ENCODE data around the gene PHACTR2. TPM values are rescaled to one million over a fixed set of nuclear protein-coding genes. Genes with fewer than 3 reads are reported as not detected.

Gene PHACTR2
- total RNA-seq, 1 donor from 2014 or later: 110 TPM

DNA sequence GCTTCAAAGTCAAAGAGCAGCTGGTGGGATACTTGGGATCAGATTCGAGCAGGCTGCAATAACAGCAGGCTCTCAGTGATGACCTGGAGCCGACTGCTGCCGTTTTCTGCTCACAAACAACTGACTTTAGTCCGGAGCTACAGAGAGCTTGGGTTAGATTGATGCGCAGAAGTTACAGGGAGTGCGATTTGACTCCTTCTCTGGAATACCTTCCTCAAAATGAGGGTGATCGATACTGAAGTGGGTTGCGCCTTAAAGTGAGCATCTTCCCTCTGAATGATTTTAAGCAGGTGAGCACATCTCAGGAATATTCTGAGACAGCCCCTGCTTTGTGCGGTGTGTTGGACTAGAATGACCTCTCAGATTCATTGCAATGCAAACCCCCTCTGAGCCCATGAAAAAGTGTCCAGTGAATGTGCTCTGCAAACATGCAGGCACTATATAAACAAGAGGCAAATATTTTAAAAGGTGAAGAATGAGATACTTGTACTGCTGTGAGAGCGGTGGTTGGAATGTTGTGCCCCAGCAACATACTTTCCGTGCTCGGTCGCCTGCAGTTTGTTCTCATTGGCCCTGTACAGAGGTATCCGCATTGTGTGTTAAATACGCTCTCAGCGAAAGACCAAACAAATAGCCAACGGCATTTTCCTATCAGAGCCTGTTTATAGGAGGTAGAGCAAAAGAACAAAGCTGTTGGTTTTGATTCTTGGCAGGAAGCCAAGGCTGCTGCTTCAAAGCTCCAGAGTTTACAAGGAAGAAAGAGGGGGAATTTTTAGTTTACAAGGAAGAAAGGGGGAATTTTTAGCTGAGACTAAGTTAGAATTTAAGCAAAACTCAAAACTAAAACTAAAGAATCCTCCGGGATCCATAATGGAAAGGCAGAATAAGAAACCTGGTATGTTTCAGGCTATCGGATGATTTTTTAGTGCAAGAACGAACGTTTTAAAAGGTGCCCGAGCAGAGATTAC, 67.7 kb downstream of the PHACTR2 start:
- TF ChIP-seq, protein P1, sequence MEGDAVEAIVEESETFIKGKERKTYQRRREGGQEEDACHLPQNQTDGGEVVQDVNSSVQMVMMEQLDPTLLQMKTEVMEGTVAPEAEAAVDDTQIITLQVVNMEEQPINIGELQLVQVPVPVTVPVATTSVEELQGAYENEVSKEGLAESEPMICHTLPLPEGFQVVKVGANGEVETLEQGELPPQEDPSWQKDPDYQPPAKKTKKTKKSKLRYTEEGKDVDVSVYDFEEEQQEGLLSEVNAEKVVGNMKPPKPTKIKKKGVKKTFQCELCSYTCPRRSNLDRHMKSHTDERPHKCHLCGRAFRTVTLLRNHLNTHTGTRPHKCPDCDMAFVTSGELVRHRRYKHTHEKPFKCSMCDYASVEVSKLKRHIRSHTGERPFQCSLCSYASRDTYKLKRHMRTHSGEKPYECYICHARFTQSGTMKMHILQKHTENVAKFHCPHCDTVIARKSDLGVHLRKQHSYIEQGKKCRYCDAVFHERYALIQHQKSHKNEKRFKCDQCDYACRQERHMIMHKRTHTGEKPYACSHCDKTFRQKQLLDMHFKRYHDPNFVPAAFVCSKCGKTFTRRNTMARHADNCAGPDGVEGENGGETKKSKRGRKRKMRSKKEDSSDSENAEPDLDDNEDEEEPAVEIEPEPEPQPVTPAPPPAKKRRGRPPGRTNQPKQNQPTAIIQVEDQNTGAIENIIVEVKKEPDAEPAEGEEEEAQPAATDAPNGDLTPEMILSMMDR (IDR thresholded peaks at IDR 0.05): no peak
- no peaks in the 10 kb centered on the region for H3K9me3 Mint-ChIP-seq (ENCODE audit: low read depth)
- no peaks in the 10 kb centered on the region for H3K27me3 Mint-ChIP-seq (ENCODE audit: low read depth)
- H3K4me1 Mint-ChIP-seq (ENCODE audit: low read depth): peaks cover 66% of the 10 kb centered on the region
- peak overlapping the region; percentile 91 for H3K27ac Mint-ChIP-seq (ENCODE audit: unreplicated experiment)
- peaks cover 2% of the 10 kb centered on the region for H3K36me3 Mint-ChIP-seq (ENCODE audit: low read depth)
- no peak for DNase-seq (ENCODE audit: low spot score)
- peak overlapping the region; percentile 52 for H3K4me3 Mint-ChIP-seq (ENCODE audit: unreplicated experiment)

DNA sequence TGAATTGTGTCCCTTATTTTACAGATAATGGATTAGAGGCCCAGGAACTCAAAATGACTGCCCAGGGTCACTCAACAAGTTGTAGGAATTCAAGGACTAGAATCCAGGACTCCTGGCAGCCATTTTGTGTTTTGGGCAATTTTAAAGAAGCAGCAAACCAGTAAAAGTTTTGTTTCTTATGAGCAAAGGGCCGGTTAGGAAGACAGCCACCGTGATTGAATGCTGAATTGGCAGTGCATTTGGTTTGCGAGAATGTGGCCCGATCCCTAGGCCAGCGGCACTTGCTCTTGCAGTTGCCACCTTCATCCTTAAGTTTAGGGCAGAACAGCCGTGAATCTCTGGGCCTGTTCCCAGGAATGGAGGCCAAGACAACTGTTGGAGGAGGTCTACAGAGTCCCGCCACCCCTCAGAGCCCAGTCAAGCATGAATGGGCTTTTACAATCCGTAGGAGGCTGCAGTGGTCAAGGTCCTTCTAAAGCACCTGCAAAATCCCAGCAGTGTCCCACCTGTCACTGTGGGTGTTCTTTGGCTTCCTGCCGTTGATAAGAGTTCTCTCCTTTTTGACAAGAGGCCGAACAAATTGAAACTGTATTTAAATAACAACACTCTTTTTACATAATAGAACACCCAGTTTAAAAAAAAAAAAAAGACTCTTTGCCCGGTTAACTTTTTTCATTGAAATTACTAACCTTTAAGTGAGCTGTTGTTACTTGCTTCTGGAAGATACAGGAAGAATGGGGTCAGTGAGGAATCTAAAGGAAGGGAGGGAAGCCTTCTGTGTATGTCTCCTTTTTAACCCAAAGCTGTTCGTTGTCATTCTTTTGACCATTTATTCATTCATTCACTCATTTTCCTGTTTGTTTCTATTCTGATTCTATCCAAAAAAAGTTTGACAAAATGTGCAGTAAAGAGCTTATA, 68.7 kb downstream of the PHACTR2 start:
- H3K27me3 Mint-ChIP-seq (ENCODE audit: low read depth): no peaks in the 10 kb centered on the region
- H3K36me3 Mint-ChIP-seq (ENCODE audit: low read depth): no peaks in the 10 kb centered on the region
- H3K9me3 Mint-ChIP-seq (ENCODE audit: low read depth): no peaks in the 10 kb centered on the region
- peaks cover 72% of the 10 kb centered on the region for H3K4me1 Mint-ChIP-seq (ENCODE audit: low read depth)
- peak overlapping the region; percentile 91 for H3K27ac Mint-ChIP-seq (ENCODE audit: unreplicated experiment)
- no peak overlapping the region for H3K4me3 Mint-ChIP-seq (ENCODE audit: unreplicated experiment)
- TF ChIP-seq, protein P1 (IDR thresholded peaks at IDR 0.05): no peak
- no peak for DNase-seq (ENCODE audit: low spot score)

DNA sequence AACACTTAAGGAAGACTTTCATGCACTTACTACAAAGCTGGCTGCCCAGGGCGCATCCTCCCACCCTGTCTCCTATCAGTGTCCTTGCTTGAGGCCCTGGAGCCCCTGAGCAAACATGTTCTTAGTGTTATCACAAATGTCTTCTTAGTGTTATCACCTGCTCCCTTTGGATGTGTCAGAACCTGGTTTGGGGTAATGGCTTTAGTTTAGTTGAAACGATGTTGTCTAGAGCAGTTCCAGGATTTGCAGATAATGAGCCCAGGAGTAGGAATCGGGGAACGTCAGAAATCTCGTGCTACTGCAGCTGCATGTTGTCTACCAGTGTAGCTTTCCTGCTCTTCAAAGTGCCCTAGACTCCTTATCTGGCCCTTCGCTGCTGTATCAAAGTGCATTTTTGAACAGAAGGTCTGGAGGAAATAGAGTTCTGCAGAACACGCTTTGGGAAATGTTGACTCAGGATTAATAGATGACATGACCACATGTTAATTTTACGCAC, 69.6 kb downstream of the PHACTR2 start:
- Mint-ChIP-seq H3K27me3 (ENCODE audit: low read depth) (no peaks in the 10 kb centered on the region), H3K27ac (ENCODE audit: unreplicated experiment) (no peak overlapping the region), H3K4me3 (ENCODE audit: unreplicated experiment) (no peak overlapping the region), H3K4me1 (ENCODE audit: low read depth) (peaks cover 71% of the 10 kb centered on the region), H3K9me3 (ENCODE audit: low read depth) (no peaks in the 10 kb centered on the region), H3K36me3 (ENCODE audit: low read depth) (peaks cover 2% of the 10 kb centered on the region)
- TF ChIP-seq, protein P1 (IDR thresholded peaks at IDR 0.05): no peak
- DNase-seq (ENCODE audit: low spot score): no peak

DNA sequence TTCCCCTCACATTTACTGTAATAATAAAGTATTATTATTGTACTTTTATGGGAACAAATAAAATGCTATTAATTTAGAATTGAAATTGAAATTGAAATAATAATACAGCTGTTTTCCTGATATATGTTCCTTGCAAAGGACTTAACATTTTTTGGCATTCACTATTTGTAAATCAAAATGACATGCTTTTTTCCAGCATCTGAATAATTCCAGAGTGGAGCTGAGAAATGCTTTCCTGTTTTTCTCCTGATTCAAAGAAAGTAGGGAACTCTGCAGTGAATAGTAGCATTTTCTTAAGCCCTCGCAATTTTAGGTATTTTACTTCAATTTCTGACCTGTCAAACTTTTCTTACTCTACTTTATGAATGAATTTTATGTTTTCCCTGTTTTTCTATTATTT, 72.1 kb downstream of the PHACTR2 start:
- Mint-ChIP-seq H3K27ac (ENCODE audit: unreplicated experiment) (no peak overlapping the region), H3K27me3 (ENCODE audit: low read depth) (no peaks in the 10 kb centered on the region), H3K4me1 (ENCODE audit: low read depth) (peaks cover 55% of the 10 kb centered on the region), H3K9me3 (ENCODE audit: low read depth) (no peaks in the 10 kb centered on the region), H3K36me3 (ENCODE audit: low read depth) (peaks cover 7% of the 10 kb centered on the region), H3K4me3 (ENCODE audit: unreplicated experiment) (no peak overlapping the region)
- no peak for DNase-seq (ENCODE audit: low spot score)
- TF ChIP-seq, protein P1 (IDR thresholded peaks at IDR 0.05): no peak

DNA sequence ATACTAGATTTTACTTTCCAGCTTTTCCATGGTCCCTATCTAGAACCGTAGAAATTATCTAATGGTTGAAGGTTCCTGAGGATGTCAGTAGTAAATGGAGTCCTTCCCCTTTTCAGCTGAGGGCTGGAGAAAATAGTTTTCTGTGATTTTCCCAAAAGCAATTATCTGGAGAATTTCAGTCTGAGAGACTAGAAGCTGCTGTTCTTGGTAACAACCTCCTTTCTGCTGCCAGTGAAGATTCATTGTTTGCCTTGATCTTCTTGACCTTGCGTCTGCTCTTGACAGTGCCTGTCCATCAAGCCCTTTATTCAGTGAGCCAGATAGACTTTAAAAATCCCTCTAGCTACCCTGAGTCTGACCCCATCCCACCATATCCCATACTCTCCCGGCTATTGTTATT, 73.1 kb downstream of the PHACTR2 start:
- Mint-ChIP-seq H3K9me3 (ENCODE audit: low read depth) (no peaks in the 10 kb centered on the region), H3K4me1 (ENCODE audit: low read depth) (peaks cover 51% of the 10 kb centered on the region), H3K27ac (ENCODE audit: unreplicated experiment) (no peak overlapping the region), H3K4me3 (ENCODE audit: unreplicated experiment) (no peak overlapping the region), H3K36me3 (ENCODE audit: low read depth) (peaks cover 11% of the 10 kb centered on the region), H3K27me3 (ENCODE audit: low read depth) (no peaks in the 10 kb centered on the region)
- TF ChIP-seq, protein P1 (IDR thresholded peaks at IDR 0.05): no peak
- DNase-seq (ENCODE audit: low spot score): no peak
